Activated T-cell treated with anti-CD3 and anti-CD28 coated beads for 1 hour (primary cell): ENCODE data around the gene ZBTB22.
"Not testable (repeated sequence)": the region's sequence is repeated elsewhere in the genome, so short reads cannot be mapped to it uniquely, and the experiment has no call there.

Source experiments
- DNase-seq: peaks from one replicate; pipeline ENCODE4 v3.0.0-alpha.2; 2020; ENCODE audit warnings: low read depth

The ZBTB22 gene, protein sequence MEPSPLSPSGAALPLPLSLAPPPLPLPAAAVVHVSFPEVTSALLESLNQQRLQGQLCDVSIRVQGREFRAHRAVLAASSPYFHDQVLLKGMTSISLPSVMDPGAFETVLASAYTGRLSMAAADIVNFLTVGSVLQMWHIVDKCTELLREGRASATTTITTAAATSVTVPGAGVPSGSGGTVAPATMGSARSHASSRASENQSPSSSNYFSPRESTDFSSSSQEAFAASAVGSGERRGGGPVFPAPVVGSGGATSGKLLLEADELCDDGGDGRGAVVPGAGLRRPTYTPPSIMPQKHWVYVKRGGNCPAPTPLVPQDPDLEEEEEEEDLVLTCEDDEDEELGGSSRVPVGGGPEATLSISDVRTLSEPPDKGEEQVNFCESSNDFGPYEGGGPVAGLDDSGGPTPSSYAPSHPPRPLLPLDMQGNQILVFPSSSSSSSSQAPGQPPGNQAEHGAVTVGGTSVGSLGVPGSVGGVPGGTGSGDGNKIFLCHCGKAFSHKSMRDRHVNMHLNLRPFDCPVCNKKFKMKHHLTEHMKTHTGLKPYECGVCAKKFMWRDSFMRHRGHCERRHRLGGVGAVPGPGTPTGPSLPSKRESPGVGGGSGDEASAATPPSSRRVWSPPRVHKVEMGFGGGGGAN

DNA sequence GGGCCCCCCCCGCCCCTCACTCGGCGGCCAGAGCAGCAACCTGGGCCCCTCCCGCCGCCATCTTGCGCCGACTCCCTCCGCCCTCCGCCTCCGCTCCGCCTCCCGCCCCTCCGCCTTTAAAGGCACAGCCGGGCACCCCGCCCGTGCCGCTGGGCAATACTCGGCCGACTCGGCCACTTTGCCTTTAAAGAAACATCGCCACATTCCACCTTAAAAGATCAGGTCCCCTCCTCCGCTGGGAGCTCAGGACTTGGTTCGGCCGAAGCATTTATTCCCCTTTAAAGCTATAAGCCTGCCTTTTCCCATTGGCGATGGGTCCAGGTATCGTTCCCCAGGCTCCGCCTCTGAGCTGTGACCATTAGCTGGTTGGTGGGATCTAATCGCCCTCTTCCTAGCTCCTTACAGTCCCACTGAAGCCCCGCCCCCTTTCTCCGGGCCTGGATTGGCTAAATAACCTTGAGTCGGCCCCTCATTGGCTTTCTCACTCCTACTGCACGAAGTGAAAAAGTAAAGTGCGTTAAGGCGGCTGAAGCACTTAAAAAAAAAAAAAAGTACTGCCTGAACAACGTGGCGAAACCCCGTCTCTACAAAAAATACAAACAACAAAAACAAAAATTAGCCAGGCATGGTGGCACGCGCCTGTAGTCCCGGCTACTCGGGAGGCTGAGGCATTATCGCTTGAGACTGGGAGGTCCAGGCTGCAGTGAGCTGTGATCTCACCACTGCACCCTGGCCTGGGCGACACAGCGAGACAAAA is at the start of gene ZBTB22:
Gene ZBTB22 (minus strand): TSS at position 76 of the 757 bp plus-strand sequence. CDS start 828 bp downstream, outside the sequence.
- DNase-seq: peak; percentile 96

DNA sequence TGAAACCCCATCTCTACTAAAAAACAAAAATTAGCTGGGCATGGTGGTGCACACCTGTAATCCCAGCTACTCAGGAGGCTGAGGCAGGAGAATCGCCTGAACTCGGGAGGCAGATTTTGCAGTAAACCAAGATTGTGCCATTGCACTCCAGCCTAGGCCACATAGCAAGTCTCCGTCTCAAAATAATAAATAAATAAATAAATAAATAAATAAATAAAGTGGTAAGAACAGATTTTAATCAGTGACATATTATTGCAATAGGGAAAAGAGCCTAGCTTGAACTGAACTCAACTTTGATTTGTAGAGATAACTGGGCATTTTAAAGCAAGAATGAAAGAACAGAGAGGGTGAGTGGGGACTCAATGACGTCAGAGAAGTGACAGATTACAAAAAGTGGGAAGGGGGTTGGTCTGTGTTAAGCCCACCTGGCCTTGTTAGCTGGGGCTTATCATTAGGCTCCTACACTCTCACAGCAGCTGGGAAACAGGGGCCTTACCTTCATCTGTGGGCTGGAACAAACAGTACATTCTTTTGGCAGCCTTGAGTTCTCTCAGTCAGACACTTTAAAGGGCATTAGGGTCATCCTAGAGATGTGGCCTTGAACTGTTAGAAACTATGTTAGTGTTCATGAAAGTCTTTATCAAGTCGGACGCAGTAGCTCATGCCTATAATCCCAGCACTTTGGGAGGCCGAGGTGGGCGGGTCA is 49.6 kb upstream of the ZBTB22 start:
- no peak for DNase-seq

DNA sequence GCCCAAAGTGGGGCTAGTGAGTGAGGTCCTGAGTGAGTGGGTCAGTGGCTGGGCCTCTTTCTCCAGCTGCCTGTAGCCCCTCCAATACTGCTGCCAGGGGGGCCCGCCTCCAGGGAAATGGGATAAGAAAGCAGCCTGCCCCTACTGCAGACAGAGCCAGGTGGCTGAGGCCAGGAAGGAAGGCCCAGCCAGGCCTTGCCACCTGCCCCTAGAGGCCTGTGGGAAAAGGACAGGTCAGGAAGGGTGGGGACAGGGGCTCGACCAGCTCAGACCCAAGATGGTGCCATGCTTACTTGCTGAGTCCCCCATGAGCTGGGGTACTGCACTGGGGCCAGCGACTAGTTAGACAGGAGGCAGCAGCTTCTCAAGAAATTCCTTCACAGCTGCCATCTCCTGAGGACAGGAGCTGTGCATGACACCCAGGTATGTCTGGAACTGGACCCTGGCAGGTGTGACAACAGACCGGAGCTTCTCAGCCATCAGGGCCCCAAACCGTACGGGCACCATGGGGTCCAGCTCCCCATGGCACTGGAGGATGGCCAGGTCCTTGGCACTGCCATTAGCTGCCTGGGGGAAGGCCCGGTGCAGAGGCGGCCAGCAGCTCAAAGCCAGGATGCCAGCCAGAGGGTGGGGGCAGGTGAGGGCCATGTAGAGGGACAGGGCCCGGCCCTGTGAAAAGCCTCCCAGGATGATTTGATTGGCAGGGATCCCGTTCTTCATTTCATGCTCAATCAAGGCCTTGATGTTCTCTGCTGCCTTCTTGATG is 47.8 kb upstream of the ZBTB22 start:
- not testable (repeated sequence) for DNase-seq

DNA sequence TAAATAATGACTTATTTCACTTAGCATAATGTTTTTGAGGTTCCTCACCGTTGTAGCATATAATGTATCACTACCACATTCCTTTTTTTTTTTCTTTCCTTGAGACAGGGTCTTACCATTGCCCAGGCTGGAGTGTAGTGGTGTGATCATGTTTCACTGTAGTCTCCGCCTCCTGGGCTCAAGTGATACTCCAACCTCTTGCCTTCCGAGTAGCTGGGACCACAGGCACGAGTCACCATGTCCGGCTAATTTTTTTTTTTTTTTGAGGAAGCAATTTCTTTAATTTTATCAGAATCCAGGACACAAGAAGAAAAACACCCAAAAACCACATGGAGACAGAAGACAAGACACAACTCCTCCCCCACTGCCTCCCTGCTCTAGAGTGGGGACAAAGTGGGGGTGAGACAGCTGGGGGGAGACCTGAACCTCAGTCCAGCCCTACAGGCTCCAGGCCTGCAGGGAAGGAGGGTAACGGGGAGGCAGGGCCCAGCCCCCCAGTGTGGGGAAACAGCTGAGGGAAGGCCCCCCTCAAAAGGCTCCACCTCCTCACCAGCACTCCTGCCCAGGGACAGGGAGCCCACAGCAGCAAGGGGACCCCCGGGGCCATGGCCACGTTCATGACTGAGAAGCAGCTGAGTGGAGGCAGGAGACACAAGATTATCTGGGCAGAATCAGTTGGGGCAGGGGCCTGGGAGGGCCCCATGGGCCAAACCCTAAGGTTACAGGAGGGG is 47.1 kb upstream of the ZBTB22 start:
- not testable (repeated sequence) for DNase-seq

DNA sequence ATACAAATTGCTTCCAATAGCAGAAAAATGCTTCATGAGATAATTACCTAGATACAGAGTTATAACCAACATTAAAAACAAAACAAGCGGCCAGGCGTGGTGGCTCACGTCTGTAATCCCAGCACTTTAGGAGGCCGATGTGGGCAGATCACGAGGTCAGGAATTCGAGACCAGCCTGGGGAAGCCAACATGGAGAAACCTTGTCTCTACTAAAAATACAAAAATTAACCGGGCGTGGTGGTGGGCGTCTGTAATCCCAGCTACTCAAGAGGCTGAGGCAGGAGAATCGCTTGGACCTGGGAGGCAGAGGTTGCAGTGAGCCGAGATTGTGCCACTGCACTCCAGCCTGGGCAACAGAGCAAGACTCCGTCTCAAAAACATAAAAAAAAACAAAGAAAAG is 45.9 kb upstream of the ZBTB22 start:
- not testable (repeated sequence) for DNase-seq

DNA sequence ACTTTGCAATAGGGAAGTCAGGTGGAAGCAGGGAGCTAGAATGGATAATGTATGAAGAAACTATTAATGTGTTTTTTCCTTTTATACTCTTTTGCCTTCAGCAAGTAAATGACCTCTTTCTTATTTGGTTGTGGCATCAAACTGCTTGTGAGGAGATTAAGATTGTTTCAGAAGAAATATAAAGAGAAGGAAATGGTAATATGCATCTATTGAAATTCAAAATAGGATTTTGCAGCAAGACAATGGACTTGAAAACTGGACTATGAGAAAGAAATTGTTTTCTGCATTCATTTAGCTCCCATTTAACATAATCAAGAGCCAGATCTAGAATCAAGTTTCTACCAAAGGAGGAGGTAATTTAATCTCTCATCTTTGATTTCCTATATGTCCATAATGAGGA is 41.8 kb upstream of the ZBTB22 start:
- no peak for DNase-seq

DNA sequence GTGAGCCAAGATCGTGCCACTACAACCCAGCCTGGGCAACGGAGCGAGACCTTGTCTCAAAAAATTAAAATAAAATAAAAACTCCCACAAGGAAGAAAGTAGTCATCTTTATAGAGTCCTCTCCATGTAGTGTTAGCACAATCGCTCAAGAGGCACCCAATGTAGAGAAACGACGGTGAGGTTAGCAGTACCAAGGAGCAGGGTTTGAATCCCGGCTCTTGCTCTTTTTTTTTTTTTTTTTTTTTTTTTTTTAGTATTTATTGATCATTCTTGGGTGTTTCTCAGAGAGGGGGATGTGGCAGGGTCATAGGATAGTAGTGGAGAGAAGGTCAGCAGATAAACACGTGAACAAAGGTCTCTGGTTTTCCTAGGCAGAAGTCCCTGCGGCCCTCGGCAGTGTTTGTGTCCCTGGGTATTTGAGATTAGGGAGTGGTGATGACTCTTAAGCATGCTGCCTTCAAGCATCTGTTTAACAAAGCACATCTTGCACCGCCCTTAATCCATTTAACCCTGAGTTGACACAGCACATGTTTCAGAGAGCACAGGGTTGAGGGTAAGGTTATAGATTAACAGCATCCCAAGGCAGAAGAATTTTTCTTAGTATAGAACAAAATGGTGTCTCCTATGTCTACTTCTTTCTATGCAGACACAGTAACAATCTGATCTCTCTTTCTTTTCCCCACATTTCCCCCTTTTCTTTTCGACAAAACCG is 39.8 kb upstream of the ZBTB22 start:
- DNase-seq: not testable (repeated sequence)

DNA sequence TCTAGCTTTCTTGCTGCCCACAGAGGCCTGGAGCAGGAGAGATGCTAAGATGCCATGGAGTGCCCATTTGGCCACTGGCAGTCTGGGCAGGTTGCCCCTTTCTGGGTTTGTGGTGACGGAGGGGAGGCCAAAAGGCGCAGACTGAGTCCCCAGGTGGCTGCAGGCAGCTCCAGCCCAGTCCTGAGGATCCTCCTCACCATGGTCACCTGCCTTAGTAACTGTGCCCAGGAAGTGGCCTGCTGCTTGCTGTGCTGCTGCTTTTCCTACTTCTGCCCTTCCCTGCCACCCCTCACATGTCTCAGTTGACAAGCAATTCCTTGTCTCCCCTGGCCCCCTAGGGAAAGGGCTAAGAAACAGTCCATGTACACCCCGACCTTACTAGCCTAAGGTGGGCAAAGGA is 38.8 kb upstream of the ZBTB22 start:
- no peak for DNase-seq

DNA sequence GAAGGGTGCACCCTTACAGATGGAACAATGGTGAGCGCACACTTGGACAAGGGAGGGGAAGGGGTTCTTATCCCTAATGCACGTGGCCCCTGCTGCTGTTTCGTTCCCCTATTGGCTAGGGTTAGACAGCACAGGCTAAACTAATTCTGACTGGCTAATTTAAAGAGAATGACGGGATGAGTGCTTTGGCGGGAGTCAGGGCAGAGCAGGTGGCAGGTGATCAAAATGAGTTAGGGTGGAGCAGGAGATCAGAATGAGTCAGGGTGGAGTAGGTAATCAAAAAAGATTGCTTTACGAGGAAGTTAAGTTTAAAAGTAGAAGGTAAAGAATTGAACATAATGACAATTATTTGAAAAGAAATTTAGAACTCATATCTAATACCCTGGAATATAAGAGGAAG is 38.3 kb upstream of the ZBTB22 start:
- not testable (repeated sequence) for DNase-seq

DNA sequence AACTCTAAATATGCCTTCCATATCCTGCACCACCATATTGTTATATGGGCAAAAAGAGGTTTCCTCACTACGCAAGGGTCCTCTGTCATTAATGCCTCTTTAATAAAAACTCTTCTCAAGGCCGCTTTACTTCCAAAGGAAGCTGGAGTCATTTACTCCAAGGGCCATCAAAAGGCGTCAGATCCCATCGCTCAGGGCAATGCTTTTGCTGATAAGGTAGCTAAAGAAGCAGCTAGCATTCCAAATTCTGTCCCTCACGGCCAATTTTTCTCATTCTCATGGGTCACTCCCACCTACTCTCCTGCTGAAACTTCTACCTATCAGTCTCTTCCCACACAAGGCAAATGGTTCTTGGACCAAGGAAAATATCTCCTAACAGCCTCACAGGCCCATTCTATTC is 30.3 kb upstream of the ZBTB22 start:
- no peak for DNase-seq

DNA sequence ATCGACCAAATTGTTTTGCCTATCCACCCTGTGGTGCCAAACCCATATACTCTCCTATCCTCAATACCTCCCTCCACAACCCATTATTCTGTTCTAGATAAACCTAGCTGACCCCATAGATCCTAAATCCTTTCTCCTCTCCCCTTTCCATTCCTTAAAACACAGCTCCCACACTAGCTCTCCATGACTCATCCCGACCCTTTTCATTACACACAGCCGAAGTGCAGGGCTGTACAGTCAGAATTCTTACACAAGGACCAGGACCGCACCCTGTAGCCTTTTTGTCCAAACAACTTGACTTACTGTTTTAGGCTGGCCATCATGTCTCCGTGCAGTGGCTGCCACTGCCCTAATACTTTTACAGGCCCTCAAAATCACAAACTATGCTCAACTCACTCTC is 29.4 kb upstream of the ZBTB22 start:
- DNase-seq: not testable (repeated sequence)

DNA sequence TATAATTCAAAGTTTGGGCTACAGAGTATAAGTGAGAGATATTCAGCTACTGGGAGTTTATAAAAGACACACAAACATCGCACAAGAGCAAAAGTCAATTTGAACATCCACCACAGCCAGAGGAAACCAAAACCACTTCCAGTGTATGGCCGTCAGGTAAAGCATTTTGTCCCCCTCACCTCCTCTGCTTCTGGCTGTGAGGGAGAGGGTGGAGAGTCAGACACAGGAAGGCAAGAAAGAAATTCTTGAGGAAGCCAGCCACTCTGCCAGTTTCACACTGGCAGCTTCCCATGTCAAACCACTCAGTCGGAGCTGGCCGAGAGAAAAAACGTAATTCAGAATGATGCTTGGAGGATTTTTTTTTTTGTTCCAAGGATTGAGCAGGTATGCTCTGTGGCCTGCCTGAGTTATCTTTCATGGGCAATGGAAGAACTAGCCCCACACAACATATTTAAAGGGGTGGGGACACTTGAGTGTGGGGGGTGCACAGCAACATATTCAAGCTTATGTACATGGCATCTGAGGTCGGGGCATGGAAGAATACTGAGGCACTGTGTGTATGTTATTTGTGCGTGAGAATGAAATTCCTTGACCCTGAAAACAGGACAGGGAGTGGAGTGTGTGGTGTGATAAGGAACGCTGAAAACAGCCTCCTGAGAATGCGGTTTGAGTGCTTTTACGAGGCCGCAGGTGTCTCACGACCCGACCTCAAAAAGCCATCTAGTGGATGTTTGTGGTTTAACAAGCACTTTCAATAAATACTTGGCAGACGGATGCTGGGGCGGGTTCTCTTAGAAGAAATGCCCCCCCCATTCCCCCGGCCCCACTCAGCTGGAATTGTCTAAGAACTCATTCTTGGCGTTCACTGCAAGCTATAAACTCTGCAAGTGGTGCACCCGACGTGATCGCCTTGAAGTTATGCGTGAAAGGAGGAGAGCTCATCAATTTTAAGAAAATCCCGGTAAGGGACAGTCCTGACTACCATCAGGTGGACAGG is 27.5 kb upstream of the ZBTB22 start:
- peak; percentile 41 for DNase-seq

DNA sequence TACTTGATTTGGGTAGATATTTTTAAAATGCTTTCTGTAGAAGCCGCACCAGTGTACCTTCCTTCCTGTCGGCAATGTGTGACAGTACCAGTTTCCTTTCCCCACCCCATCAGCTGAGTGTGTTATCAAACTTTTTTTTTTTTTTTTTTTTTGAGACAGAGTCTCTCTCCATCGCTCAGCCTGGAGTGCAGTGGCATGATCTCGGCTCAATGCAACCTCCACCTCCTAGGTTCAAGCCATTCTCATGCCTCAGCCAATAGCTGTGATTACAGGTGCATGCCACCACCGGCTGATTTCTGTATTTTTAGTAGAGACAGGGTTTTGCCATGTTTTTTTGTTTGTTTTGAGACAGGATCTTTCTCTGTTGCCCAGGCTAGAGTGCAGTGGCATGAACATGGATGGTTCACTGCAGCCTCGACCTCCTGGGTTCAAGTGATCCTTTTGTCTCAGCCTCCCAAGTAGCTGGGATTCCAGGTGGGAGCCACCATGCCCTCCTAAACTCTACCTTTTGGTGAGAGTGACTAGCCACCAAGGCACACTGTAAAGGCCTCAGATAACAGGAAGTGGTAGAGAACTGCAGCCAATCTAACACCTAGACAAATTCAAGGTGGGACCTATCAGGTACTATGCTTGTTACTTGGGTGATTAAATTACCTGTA is 26.5 kb upstream of the ZBTB22 start:
- peak; percentile 38 for DNase-seq

DNA sequence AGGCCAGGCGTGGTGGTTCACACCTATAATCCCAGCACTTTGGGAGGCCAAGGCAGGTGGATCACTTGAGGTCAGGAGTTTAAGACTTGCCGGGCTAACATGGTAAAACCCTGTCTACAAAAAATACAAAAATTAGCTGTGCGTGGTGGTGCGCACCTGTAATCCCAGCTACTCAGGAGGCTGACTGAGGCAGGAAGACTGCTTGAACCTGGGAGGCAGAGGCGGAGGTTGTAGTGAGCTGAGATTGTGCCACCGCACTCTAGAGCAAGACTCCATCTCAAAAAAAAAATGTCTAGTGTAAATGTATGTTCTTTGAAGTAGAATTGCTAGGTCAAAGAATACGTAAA is 26.0 kb upstream of the ZBTB22 start:
- DNase-seq: not testable (repeated sequence)

DNA sequence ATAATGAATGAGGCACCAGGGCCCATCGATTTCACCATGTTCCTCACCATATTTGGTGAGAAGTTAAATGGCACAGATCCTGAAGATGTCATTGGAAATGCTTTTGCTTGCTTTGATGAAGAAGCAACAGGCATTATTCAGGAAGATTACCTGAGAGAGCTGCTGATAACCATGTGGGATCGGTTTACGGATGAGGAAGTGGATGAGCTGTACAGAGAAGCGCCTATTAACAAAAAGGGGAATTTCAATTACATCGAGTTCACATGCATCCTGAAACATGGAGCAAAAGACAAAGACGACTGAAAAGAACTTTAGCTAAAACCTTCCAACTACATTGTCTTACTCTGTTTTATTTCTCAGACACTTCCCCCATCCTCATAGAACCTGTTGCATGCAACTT is 21.6 kb upstream of the ZBTB22 start:
- no peak for DNase-seq

DNA sequence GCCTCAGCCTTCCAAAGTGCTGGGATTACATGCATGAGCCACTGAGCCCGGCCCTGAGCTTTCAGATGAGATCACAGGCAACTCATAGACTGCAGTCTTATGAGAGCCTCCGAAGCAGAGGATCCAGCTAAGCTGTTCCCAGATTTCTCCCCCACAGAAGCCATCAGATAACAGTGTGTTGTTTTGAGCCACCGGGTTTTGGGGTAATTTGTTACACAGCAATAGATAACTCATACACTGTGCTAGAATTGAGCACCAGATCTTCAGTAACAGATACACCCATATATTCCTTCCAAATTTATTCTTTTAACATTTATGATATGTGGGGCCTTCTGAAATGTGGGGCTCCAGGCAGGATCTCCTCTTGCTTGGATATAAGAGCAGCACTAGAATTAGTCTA is 19.0 kb upstream of the ZBTB22 start:
- no peak for DNase-seq

DNA sequence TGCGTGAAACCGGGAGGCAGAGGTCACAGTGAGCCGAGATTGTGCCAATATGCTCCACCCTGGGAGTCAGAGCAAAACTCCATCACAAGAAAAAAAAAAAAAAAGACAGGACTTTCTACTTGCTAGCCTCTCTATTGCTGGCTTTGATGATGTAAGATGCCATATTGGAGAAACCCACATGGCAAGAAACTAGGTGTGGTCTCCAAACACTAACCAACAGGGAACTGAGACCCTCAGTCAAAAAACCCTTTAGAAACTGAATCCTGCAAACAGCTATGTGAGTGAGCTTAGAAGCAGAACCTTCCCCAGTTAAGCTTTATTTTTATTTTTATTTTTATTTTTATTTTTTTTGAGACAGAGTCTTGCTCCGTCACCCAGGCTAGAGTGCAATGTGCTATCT is 18.4 kb upstream of the ZBTB22 start:
- no peak for DNase-seq

DNA sequence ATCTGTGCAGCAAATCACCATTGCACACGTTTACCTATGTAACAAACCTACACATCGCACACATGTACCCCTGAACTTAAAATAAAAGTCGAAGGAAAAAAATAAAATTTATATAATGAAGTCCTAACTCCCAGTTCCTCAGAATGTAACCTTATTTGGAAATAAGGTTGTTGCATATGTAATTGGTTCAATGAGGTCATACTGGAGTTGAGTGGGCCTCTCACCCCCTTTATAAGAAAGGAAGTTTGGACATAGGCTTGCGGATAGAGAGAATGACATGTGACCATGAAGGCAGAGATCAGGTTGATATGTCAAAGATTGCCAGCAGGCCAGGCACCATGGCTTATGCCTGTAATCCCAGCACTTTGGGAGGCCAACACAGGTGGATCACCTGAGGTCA is 16.1 kb upstream of the ZBTB22 start:
- DNase-seq: no peak
